NCI-H2081 treated with DMSO at 0.1 percent for 48 hours (cell line): ENCODE measurements around the gene ZNF200.

ENCODE experiments used
- DNase-seq: peaks from one replicate; lab custom pipeline; 2025; lab: John Stamatoyannopoulos, UW

Gene ZNF200

GRCh38 chr16:3175157-3176093, 59.5 kb downstream of the ZNF200 start:
- DNase-seq, result no peak

GRCh38 chr16:3174618-3175148, 60.3 kb downstream of the ZNF200 start:
- DNase-seq, result no peak

GRCh38 chr16:3173892-3174617, 60.9 kb downstream of the ZNF200 start:
- DNase-seq, result no peak
